ENCODE results near the gene TEPSIN.

- TF ChIP-seq POLR2A (IDR thresholded peaks at IDR 0.05): no peak
- TF ChIP-seq CTCF (IDR thresholded peaks at IDR 0.05): no peak
Measured at GRCh38 chr17:81199482-81199830, 39.4 kb downstream of the TEPSIN start.

All from Peyer's patch (tissue), 4 donors.